ENCODE data around the gene LRFN4.

LRFN4 gene

DNA sequence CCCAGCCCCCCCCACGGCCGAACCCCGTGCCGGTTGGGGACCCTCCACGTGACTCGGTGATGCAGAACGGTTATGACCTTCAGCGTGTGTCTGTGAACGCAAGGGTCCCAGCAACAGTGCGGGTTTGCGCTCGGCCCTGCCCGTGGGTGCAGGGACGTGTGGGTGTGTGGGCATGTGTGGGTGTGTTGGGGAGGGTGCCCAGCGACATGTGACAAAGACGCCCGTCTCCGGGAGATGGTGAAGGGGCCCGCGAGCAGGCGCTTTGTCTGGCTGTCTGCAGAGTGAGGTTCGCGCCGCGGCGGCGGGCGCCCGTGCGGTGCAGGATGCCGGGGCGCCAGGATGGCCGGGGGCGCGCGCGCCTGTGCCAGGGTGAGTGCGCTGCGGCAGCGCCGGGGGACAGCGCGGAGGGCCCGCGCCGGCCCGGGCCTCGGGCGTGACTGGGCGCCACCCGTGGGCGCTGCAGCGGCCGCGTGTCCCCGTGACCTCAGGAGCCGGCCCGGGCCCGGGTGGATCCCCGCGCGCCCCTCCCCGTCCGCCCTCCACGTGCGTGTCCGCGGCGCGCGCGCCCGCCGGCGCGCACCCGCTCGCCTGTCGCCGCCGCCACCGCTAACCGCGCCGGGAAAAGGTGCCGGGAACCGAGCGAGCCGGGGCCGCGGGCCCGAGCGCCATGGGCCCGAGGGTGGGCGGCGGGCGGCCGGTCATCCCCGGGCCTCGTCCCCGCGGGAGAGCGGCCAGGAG is at the start of gene LRFN4:
TSS of gene LRFN4 (plus strand) at position 569 of the 738 bp plus-strand sequence. CDS start 681 bp downstream, outside the sequence.
- no peak for DNase-seq (ENCODE audit: low read depth)
- TF ChIP-seq, protein P1, sequence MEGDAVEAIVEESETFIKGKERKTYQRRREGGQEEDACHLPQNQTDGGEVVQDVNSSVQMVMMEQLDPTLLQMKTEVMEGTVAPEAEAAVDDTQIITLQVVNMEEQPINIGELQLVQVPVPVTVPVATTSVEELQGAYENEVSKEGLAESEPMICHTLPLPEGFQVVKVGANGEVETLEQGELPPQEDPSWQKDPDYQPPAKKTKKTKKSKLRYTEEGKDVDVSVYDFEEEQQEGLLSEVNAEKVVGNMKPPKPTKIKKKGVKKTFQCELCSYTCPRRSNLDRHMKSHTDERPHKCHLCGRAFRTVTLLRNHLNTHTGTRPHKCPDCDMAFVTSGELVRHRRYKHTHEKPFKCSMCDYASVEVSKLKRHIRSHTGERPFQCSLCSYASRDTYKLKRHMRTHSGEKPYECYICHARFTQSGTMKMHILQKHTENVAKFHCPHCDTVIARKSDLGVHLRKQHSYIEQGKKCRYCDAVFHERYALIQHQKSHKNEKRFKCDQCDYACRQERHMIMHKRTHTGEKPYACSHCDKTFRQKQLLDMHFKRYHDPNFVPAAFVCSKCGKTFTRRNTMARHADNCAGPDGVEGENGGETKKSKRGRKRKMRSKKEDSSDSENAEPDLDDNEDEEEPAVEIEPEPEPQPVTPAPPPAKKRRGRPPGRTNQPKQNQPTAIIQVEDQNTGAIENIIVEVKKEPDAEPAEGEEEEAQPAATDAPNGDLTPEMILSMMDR (IDR thresholded peaks at IDR 0.05; ENCODE audit: control insufficient read depth, extremely low read depth, insufficient read depth), result no peak
- H3K4me3 ChIP-seq (ENCODE audit: low read depth, low read length), result peak within 1 kb of the TSS; percentile 66

DNA sequence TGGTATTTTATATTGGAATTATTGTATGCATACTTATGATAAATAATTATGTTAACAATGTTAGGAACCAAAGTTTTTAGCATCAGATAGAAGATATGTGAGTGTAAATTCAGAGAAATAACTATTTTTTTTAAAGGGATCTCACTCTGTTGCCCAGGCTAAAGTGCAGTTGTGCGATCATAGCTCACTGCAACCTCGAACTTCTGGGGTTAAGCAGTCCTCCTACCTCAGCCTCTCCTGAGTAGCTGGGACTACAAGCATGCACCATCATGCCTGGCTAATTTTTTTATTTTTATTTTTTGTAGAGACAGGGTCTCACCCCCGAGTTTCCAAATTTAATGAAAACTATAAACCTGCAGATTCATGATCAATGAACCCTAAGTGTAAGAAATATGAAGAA is 47.3 kb upstream of the LRFN4 start:
- DNase-seq (ENCODE audit: low read depth), result no peak
- TF ChIP-seq, protein P1 (IDR thresholded peaks at IDR 0.05; ENCODE audit: control insufficient read depth, extremely low read depth, insufficient read depth), result no peak
- no peak overlapping the region for H3K4me3 ChIP-seq (ENCODE audit: low read depth, low read length)

DNA sequence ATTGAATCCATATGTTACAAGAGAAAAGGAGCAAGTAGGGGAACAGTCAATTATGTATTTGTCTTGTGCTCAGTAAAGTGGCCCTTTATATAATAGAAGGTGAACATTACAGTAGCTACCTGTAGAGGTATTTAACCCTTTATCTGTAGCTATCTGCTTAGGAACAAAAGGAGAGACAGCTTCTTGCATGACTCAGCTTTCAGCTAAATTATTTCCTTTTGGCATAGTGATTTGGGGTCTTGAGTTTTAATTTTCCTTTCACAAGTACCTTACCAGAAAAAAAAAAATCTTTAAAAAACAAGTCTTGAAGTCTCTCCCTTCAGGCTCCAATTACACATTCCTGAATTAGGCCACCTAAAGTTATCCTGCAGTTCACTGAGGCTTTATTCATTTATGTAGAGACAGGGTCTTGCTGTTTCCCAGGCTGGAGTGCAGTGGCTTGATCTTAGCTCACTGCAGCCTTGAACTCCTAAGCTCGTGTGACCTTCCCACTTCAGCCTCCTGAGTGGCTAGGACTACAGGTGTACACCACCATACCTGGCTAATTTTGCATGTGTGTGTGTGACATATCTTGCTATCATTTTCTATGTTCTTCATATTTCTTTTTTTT is 46.2 kb upstream of the LRFN4 start:
- TF ChIP-seq, protein P1 (IDR thresholded peaks at IDR 0.05; ENCODE audit: control insufficient read depth, extremely low read depth, insufficient read depth), result no peak
- DNase-seq (ENCODE audit: low read depth), result no peak
- no peak overlapping the region for H3K4me3 ChIP-seq (ENCODE audit: low read depth, low read length)

GRCh38 chr11:66814678-66815077 is 42.2 kb upstream of the LRFN4 start:
- TF ChIP-seq, protein P1 (IDR thresholded peaks at IDR 0.05; ENCODE audit: control insufficient read depth, extremely low read depth, insufficient read depth), result no peak
- no peak overlapping the region for H3K4me3 ChIP-seq (ENCODE audit: low read depth, low read length)
- DNase-seq (ENCODE audit: low read depth), result no peak

DNA sequence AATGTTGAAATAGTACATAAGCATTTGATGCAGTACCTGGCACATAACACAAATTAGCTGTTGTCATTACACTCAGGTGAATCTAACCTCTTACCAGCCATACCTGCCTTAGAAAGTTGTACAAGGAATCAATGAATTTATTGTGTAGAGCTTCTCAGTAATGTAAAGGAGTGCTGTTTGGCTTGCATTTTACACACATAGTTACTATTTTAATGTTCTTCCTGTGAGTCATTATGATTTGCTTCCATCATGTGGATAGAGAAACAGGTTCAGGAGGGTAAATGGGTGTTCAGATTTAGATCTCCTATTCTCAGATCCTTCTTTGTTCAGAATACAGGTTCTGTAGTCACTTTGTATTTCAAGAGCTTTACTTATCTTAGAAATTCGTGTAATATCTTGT is 41.2 kb upstream of the LRFN4 start:
- no peak overlapping the region for H3K4me3 ChIP-seq (ENCODE audit: low read depth, low read length)
- TF ChIP-seq, protein P1 (IDR thresholded peaks at IDR 0.05; ENCODE audit: control insufficient read depth, extremely low read depth, insufficient read depth), result no peak
- DNase-seq (ENCODE audit: low read depth), result no peak

DNA sequence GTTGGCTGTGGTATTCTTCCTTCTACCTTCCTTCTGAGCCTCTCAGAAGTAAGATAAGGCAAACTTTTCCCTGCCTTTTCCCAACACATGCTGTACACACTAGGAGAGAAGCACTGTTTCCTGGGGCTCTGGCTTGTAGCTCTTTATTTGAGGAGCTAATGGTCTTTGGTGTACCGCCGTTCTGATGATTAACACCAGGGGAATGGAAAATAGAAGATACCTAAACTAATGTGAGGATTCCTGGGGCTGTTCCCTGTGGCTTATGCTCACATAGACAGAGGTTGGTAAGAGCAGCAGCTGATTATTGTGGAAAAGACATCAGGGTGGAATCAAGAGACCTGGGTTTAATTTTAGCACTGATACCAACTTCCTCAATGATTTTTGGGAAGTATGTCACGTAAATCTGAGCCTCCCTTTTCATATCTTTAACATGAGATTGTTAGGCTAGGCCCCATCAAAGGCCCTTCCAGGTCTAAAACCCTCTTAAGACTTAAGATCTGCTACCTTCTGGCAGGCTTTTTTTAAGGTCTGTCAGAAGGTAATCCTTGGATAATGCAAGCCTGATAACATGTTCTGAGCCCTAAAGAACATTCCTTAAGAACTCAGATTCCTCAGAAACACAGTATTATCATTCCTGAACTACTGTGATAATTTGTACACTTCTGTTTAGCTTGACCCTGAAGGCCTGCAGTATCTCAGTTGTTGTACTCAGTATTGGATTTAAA is 38.5 kb upstream of the LRFN4 start:
- no peak for DNase-seq (ENCODE audit: low read depth)
- no peak overlapping the region for H3K4me3 ChIP-seq (ENCODE audit: low read depth, low read length)
- TF ChIP-seq, protein P1 (IDR thresholded peaks at IDR 0.05; ENCODE audit: control insufficient read depth, extremely low read depth, insufficient read depth), result no peak

All from LNCaP clone FGC (cell line).